ENCODE data around the gene DNAJA4.

DNAJA4 gene

DNA sequence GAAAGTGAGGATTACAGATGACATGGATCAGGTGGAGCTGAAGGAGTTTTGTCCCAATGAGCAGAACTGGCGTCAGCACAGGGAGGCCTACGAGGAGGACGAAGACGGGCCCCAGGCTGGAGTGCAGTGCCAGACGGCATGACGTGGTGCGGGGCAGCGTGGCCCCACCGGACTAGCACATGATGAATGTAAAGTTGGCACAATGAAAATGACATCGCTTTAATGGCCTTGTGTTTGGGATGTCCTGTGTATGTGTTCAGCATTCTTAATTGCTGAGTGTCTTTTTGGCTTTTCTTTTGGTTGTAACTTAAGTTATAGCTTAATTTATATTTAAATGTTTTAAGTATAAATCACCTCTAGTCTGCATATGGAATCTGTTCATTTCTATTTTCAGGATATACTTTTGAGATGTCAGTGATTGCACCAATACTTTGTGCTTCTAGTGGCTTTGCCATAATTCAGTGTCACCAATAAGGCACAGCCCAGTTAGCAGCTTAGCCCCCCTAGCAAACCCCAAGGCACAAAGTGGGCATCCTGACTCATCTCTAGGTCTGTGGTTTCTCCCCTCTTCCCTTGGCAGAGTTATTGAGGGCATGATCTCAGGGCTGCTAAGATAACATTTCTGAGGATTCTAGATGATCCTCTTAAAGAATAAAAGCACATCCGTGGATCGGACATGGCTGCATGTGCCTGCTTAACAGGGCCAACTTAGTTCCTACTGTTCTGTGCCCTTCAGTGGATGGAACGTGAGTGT, 16.1 kb downstream of the DNAJA4 start:
- no peak for DNase-seq (ENCODE audit: low read depth in 2 of 2)

DNA sequence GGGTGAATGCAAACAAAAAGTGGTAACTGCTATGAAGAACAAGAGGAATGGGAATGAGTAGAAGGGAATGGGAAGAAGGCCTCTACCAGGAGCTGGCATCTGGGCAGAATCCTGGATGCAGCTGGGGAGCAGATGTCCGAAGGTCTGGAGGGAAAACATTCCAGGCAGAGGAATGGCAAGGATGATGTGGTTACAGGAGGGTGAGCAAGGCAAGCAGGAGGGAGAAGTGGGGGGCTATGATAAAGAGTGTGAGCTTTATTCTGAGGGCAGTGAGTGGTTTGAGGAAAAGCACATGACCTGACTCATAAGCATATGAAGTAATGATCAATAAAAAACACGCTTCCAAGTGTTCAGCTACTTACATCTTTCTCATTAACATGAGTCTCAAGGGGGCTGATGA, 18.0 kb downstream of the DNAJA4 start:
- DNase-seq (ENCODE audit: low read depth in 2 of 2): no peak

DNA sequence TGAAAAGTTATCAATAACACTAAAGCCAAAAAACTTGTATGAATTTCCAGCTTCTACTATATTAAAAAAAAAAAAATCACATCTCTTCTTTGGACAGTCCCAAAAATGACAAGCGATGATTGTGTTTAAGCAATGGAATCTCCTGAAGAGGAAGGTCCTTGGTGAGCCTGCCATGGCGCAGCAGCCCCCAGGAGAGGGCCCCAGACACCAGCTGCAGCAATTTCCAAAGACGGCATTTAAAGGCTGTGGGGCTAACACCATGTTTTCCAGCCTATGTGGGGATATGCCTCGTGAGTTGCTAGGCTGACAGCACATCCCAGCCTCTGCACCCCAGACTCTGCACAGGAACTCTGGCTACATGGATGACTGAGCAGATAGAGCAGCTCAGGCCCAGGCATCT, 20.4 kb downstream of the DNAJA4 start:
- no peak for DNase-seq (ENCODE audit: low read depth in 2 of 2)

DNA sequence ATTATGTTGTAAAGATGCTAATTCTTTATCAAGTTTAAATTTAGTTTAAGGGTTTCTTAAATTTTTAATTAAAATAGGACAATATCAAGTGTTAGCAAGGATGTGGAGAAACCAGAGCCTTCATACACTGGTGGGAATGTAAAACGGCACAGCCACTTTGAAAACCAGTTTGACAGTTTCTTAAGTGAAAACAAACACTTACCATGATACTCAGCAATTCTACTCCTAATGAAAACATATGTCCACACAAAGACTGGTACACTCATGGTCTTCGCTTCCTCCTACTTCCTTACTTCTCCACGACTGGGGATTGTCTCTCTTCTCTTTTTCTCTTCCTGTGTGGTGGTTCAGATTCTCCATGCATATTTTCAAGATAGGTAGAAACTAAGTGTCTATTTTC, 25.9 kb downstream of the DNAJA4 start:
- no peak for DNase-seq (ENCODE audit: low read depth in 2 of 2)

DNA sequence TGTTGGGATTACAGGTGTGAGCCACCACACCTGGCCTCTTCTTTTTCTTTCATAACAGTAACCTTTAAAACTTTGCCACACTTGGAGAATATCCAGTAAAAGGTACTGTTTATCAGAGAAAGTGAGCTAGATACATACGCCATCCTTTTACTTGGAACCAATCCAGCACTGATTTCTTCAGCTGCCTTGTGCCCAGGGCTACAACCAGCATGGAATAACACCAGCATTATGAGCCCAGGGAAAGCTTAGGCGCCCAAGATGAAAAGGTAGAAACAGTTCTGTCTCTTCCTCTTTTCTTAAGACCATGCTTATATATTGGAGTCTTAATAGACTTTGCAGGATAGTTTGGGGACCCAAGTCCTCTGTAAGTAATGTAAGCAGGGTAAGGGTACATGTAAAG, 26.7 kb downstream of the DNAJA4 start:
- no peak for DNase-seq (ENCODE audit: low read depth in 2 of 2)

DNA sequence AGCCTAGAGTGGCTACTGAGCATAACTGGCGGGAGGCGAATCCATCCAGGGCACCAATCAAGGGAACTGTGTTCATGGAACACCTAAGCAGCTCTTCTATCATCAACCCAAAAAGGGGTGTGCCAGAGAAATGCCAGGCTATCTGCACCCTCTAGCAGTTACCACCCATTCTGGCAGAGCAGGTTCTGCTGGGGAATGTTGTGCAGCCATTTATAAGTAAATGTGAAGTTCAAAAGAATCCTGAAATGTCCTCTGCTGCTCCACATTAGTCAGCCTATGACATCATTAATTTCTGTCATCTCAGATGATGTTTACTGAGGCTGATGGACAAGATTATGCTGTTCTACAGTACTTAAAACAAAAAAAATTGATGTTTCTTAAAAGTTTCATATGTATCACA, 27.3 kb downstream of the DNAJA4 start:
- DNase-seq (ENCODE audit: low read depth in 2 of 2): no peak

DNA sequence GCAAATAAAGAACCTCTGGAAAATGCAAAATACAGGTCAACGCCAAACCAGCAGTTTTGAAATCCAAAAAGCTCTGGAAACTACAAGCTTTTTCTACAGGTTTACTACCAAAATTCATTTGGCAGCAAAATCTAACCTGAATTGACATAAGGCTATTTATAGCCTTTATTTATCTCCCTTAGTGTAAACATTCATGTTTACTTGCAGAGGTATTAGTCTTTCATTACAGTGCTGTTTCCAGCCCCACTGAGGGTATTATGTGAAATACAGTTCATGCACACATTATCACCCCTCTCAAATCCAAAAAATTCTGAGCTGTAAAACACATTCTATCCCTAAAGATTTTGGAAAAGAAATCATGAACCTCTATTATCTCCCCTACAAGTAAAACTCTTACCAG, 27.9 kb downstream of the DNAJA4 start:
- no peak for DNase-seq (ENCODE audit: low read depth in 2 of 2)

DNA sequence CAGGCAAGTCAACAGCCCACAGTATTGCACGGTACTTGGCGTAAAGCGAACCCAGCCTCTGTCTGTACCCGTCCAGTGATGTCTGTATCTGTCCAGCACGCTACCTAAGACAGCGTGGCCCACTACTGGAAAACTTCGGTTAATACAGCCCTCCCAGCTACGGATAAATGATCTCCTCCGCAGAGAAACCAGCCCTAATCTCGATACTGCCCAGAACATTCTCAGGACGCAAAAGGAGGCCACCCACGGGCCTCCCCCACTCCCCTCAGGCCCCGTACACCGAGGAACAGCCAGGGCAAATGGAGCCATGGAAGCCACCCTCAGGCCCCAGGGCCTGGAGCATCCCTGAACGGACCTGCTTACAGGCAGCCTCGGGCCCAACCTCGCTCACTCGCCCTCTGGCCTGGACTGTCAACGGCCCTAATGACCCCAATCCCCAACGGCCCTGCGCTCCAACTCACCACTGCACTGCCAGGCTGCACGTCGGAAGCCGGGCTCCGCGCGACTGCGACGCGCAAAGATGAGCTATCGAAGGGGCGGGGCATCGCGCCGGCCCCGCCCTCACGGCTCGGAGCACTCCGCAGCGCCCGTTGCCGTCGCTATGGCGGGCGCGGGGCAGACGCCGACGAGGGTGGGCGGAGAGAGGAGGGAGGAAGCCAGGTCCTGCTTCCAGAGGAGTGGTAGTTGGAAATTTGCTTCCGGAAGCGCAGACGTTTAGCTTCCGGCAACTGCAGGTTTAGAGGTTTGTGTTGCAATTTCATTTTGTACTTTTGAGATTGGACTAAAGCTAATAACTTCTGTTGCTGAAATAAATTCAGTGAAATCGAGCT, 35.0 kb downstream of the DNAJA4 start, which contains the start of gene SKIC8:
TSS of gene SKIC8 (minus strand) at position 509 of the 830 bp plus-strand sequence. CDS start 3,923 bp downstream, outside the sequence.
- peak; percentile 89 to 90 for DNase-seq (ENCODE audit: low read depth in 2 of 2)

DNA sequence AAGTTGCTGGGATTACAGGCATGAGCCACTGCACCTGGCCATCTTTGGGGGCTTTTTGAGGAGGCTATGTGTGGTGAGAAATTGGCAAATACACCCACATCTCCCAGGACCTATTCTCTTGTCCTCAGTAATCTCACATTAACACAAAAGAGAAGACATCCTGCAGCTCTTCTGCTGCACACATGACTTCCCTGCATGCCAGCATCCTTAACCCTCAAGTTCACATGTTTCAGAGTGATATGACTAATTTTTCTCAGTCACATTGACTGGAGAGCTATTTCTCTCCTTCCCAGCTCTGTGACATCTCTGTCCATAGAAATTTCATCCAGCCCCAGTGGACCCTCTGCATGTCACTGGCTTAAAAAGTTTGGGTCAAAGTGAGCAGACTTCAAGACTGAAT, 37.0 kb downstream of the DNAJA4 start:
- DNase-seq (ENCODE audit: low read depth in 2 of 2): no peak

DNA sequence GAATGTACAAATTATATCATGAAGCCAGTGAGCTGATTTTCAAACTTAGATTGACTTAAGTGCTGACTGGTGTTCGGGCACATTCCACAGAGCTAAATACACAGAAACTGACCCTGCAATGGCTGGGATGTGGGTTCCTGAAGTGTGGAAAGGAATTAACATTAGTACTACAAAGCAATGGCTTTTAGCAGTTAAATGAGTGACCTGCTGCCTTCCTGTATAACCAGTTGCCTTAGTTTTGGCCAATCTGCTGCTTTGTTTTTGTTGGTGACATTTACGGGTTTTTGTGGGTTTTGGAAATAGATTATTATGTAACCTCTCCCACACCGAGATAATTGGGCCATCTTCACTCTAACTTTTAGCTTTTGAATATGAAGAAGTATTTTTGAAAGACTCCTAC, 37.5 kb downstream of the DNAJA4 start:
- DNase-seq (ENCODE audit: low read depth in 2 of 2): no peak

DNA sequence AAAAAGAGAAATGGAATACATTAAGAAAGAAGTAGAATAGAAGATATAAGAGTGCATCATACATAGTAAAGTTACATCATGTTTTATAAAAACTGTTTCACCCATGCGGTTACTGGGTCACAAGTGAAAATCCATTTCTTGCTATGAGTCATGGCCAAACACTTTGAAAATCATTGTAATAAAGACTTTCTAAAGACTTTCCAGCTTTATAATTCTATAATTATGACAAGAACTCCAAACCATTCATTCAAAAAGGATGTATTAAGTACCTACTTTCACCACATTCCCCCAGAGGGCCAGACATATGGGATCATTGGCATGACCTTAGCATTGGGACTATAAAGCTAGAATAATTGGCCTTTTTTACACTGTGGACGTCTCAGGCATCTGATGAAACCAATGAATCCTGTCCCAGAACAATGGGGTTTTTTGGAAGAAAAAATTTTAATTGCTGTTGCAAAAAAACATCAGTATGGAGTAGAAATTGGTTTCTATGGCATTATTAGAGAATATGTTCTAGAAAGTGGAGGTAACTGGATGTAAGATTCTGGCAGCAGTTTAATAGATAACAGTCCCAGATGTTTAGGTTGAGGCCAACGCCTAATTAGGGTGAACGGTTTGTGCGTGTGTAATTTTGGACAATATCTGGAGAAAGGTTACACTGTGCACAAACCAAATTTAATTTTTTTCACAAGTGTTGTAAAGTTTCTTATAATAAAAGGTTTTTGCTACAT, 38.4 kb downstream of the DNAJA4 start:
- DNase-seq (ENCODE audit: low read depth in 2 of 2): no peak

DNA sequence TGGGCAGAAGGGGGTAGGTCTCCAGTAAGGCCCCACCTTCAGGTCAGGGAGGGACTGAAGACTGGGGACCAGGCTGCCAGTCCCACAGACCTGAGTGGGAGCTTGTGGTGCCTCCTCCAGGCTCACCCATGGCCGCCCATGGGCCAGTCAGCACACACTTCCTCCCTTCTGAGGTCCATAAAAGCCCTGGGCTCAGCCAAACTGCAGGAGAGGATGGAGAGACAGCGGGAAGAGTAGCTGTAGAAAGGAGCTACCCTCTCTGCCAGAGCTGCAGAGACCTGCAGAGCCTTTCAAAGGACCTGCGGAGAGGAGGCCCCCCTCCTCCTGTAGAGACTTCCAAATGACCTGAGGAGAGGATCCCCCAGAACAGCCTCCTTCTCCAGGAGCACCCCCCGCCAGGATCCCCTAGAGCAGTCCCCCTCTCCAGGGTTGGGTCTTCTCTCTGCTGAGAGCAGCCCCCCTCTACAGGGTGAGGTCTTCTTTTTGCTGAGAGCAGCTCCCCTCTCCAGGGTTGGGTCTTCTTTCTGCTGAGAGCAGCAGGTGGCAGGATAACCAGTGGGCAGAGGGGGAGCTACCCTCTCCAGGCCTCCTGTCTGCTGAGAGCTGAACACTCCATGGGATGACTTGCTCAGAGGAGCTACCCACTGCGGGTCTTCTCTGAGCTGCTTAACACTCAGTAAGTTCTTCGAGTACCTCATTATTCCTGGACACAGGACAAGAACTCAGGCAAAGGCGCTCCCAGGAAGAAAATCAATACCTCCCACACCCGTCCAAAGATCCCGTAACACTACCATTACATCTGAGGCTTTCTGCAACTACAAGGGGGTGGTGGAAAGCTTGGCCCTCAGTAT, 40.1 kb downstream of the DNAJA4 start:
- DNase-seq (ENCODE audit: low read depth in 2 of 2): no peak

DNA sequence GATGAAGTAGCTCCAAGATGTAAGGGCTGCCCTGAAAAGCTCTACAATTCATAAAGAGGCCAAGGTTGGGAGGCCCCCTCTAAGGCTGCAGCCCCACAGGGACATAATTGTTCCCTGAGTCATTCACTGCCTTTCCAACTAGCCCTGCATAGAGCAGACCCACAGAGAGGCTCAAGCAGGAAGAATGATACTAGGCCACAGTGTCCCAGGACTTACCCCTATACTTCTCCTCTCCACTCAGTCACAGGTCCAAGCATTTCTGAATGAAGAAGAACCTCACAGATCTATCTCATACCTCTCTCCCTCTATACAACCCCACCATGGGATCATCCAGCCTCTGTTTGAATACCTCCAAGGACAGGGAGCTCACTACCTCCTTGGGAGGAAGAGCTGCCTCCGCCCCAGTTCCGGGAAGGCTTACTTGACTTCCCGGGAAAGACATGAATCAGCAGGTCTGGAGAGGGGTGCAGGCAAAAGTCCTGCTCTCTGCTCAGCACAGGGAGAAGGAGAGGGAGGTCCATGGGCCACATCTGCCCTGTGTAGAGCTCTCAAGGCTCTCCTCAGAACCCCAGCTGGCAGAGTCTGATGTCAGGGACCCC, 41.9 kb downstream of the DNAJA4 start:
- no peak for DNase-seq (ENCODE audit: low read depth in 2 of 2)

DNA sequence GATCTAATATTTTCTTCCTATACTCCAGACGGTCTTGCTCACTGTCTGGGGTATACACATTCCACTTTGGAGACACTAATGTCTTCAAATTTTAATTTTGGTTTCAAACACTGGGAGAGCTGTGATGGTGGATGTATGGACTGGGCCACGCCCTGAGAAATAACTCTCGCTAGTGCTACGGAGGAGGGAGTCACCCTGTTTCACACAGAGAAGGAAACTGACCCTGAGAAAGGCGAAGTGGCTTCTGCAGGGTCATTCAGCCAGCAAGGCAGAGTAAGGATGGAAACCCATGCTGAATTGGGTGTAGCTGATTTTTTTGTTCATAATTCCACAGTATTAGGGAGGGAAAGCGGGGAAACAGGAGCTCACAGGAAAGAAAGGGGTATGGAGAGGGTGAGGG, 43.6 kb downstream of the DNAJA4 start:
- DNase-seq (ENCODE audit: low read depth in 2 of 2): no peak

DNA sequence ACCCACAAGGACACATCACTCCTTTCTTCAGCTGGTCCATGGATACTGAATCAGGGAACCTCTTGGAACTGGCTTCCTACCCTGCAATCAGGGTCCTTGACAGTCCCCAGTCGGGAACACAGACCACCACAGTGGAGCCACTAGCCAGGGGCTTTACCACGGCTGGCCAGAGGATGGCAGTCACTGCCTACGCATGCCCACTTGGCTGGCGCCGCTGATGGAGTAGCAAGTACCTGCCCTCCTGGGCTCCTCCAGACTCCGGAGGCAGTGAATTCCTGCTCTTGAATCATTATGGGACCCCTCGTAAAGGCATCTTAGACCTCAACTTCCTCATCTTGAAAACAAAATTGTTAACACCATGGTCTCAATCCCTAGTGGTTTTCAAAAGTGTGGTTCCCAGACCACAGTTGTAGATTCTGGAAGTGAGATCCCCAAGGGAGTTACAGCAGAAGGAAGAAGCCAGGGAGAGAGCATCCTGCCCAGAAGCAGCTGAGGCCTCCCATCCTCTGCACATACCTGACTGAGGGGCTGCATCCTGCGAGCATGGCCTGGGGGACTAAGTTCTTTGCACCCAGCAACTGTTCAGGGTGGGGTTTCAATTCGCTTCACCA, 44.2 kb downstream of the DNAJA4 start:
- DNase-seq (ENCODE audit: low read depth in 2 of 2): peak; percentile 46 to 48

DNA sequence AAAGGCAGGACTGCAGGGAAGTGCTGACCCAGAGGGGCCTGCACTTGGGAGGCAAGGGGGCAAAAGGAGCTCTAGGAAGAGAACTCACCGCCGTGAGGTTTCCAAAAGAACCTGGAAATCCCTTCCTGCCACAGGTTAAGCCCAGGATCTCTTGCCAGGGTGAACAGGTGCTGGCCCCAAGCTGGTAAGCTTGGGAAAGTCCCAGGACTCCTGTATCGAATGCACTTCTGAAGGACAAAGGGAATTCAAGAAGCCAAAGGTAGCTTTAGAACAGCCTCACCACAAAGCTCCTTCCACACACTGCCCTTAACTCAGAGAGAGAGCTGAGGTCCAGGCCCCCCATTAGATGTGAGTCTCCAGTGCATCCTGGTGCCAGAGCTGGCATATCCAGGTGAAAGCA, 46.9 kb downstream of the DNAJA4 start:
- no peak for DNase-seq (ENCODE audit: low read depth in 2 of 2)

DNA sequence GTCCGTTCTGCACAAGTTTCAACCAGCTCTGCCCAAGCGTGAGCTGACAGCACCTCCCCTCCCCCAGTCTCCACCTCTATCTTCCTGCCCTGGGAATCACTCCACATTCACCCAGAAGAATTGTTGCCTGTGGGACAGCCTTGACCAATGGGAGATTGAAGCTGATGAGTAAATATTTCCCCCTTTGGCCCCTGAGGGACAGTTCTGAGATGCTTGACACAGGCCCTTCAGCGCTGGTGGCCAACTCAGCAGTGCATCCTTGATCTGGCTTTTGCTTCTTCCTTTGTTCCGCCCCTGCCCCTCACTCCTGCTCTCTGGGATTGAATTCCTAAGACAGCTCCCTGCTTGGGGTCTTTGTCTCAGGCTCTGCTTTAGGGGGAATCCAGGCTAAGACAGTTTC, 48.2 kb downstream of the DNAJA4 start:
- no peak for DNase-seq (ENCODE audit: low read depth in 2 of 2)

DNA sequence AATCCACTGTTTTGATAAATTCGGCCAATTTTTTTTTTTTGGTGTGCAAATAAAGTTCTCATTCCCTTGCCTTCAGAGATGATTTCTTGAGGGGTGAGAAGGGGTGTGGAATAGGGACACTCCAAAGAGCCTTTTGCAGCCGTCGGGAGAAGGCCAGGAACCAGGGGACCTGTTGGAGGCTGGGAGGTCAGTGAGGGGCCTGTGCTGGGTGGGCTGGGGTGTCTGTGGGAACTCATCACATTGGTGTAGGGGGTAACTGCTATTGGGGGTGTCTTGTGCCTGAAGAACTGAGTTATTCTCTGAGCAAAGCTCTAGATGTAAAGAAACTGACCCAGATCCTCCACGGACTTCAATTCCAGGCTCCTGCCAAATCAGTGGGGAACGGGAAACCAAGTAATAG, 48.6 kb downstream of the DNAJA4 start:
- no peak for DNase-seq (ENCODE audit: low read depth in 2 of 2)

DNA sequence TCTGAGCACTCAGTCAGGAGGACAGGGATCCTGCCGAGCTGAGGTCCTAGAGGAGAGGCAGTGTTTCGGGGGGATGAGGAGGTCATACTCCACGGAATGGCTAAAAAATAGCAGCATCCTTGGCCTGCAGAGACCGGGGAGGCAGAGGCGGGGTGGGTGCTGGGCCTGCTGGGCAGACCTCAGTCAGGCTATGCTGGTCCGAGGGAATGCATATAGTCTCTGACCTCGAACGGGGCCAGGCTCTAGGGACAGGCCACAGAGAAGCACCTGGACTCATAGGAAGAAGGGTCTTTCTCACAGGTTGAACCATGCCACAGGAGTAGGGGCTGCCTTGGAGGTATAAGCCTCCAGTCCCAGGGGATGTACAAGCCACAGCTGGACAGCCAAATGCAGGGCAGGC, 49.0 kb downstream of the DNAJA4 start:
- DNase-seq (ENCODE audit: low read depth in 2 of 2): no peak

DNA sequence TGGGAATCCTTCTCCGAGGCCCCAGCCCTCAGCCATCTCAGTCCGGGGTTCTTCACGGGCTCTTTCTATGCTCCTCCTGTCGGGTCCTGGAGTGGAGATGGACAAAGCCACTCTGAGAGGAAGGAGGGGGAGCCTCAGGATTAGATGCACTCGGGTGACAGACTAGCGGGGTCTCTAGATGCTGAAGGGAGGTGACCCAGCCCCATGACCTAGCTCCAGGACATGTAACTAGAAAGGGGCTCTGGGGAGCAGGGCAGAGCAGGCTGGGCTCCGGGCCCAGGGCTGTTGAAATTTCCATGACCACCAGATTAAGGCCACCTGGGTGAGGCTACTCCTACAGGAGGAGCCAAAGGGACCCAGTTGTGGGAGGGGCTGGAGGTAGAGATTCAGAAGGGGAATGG, 49.8 kb downstream of the DNAJA4 start:
- no peak for DNase-seq (ENCODE audit: low read depth in 2 of 2)

Measured in stimulated activated CD8-positive, alpha-beta memory T cell treated with anti-CD3 and anti-CD28 coated beads, Interleukin-15, amount 100 ng/mL, for 48 hours (primary cell).